Nephron (organoid): ENCODE results near the gene NUDT7.

ENCODE experiments used
- H3K27ac Mint-ChIP-seq, 3 experiments: 2 replicates each; pipeline ENCODE4 v1.8.0; 2020; ENCODE audit warnings: mixed read lengths in 3 of 3, mild to moderate bottlenecking in 2 of 3, moderate library complexity in 1 of 3
- H3K27me3 Mint-ChIP-seq: 2 replicates; pipeline ENCODE4 v1.8.0; 2021; ENCODE audit warnings: low read depth, mild to moderate bottlenecking, moderate library complexity, mixed read lengths
- H3K36me3 Mint-ChIP-seq: 2 replicates; pipeline ENCODE4 v1.8.0; 2020; ENCODE audit warnings: low read depth, mixed read lengths
- H3K4me1 Mint-ChIP-seq: 2 replicates; pipeline ENCODE4 v1.8.0; 2020; ENCODE audit warnings: mixed read lengths
- H3K4me3 Mint-ChIP-seq, 3 experiments: 2 replicates each; pipeline ENCODE4 v1.8.0; 2020; ENCODE audit warnings: mild to moderate bottlenecking in 3 of 3, mixed read lengths in 3 of 3, moderate library complexity in 2 of 3
- H3K9me3 Mint-ChIP-seq: 2 replicates; pipeline ENCODE4 v1.8.0; 2020; ENCODE audit warnings: mixed read lengths
- CTCF ChIP-seq, 3 experiments: fragments of 200-600 bp; sonication (generic); IDR thresholded peaks; one replicate each; pipeline ENCODE4 v1.5.0; 2021; ENCODE audit warnings: antibody characterized with exemption in 3 of 3; ENCODE audit not compliant: unreplicated experiment in 3 of 3

Gene NUDT7

DNA sequence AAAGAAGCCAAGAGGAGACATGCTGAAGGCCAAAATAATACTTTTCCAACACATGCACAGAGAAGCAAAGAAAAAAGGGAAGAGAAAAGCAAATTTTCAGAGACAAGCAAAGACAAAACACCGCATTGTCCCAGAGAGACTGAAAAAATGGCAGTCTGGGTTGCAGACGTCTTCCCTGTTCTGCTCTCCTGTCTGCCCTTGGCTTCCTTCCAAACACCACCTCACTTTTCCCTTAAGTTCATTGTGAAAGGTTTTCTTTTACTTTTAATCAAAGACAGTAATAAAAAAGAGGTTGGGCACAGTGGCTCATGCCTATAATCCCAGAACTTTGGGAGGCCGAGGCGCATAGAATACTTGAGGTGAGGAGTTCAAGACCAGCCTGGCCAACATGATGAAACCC, 44.9 kb downstream of the NUDT7 start:
- H3K4me3 Mint-ChIP-seq = no peak overlapping the region
- H3K27ac Mint-ChIP-seq = no peak overlapping the region
- no peaks in the 10 kb centered on the region for H3K9me3 Mint-ChIP-seq
- peaks cover 5% of the 10 kb centered on the region for H3K4me1 Mint-ChIP-seq
- peaks cover 8% of the 10 kb centered on the region for H3K27me3 Mint-ChIP-seq
- H3K36me3 Mint-ChIP-seq = no peaks in the 10 kb centered on the region
- TF ChIP-seq CTCF (IDR thresholded peaks at IDR 0.05; ENCODE audit: unreplicated experiment in 3 of 3) = no peak

DNA sequence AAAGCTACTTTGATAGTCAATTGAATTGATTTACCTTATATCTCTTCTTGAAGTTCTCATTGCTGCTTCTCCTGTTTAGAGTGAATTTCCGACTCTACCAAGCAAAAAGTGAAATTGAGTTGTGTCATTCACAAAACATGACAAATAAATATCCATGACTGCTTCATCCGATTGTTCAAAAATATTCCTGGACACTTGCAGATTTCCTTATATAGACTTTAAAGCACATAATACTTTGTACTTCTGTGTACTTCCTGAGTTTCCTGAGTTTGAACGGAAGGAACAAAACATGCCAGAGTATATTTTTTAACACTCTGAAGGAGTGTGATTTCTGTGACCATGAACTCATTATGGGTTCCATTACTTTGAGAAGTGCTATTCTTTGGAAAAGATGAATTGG, 45.5 kb downstream of the NUDT7 start:
- no peak for TF ChIP-seq CTCF (IDR thresholded peaks at IDR 0.05; ENCODE audit: unreplicated experiment in 3 of 3)
- H3K27ac Mint-ChIP-seq = no peak overlapping the region

GRCh38 chr16:77775911-77776909, 53.9 kb downstream of the NUDT7 start:
- no peak overlapping the region for H3K4me3 Mint-ChIP-seq
- no peaks in the 10 kb centered on the region for H3K36me3 Mint-ChIP-seq
- H3K27ac Mint-ChIP-seq = no peak overlapping the region
- H3K4me1 Mint-ChIP-seq = peaks cover 8% of the 10 kb centered on the region
- H3K9me3 Mint-ChIP-seq = no peaks in the 10 kb centered on the region
- H3K27me3 Mint-ChIP-seq = peaks cover 11% of the 10 kb centered on the region
- no peak for TF ChIP-seq CTCF (IDR thresholded peaks at IDR 0.05; ENCODE audit: unreplicated experiment in 3 of 3)

More for the DNA sequence above, 45.5 kb downstream of the NUDT7 start:
- Mint-ChIP-seq H3K4me3 (no peak overlapping the region), H3K4me1 (peaks cover 5% of the 10 kb centered on the region), H3K27me3 (peaks cover 8% of the 10 kb centered on the region), H3K36me3 (no peaks in the 10 kb centered on the region), H3K9me3 (no peaks in the 10 kb centered on the region)

DNA sequence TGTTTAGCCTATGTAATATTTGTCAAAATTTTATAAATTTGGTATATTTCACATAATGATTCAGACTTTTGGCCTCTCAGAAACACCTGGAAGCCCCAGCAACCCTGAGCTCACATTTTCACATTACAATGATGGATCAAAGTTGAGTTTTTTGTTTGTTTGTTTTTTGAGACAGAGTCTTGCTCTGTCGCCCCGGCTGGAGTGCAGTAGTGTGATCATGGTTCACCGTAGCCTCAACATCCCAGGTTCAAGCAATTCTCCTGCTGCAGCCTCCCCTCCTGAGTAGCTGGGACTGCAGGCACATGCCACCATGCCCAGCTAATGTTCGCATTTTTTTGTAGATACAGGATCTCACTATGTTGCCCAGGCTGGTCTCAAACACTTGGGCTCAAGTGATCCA, 55.4 kb downstream of the NUDT7 start:
- Mint-ChIP-seq H3K9me3 (no peaks in the 10 kb centered on the region), H3K27me3 (peaks cover 7% of the 10 kb centered on the region), H3K4me3 (no peak overlapping the region), H3K27ac (no peak overlapping the region), H3K36me3 (no peaks in the 10 kb centered on the region), H3K4me1 (peaks cover 8% of the 10 kb centered on the region)
- TF ChIP-seq CTCF (IDR thresholded peaks at IDR 0.05; ENCODE audit: unreplicated experiment in 3 of 3) = no peak

GRCh38 chr16:77780378-77780837, 58.1 kb downstream of the NUDT7 start:
- TF ChIP-seq CTCF (IDR thresholded peaks at IDR 0.05; ENCODE audit: unreplicated experiment in 3 of 3) = no peak
- peaks cover 12% of the 10 kb centered on the region for H3K27me3 Mint-ChIP-seq
- no peak overlapping the region for H3K27ac Mint-ChIP-seq
- no peaks in the 10 kb centered on the region for H3K4me1 Mint-ChIP-seq
- no peaks in the 10 kb centered on the region for H3K36me3 Mint-ChIP-seq
- no peaks in the 10 kb centered on the region for H3K9me3 Mint-ChIP-seq
- H3K4me3 Mint-ChIP-seq = no peak overlapping the region
